ENCODE data around the gene GANAB. TPM values are rescaled to one million over a fixed set of nuclear protein-coding genes. Genes with fewer than 3 reads are reported as not detected.

GANAB gene
- total and polyA plus RNA-seq, 2 of the 4 experiments (the other 2 are of a cell fraction) = 209 to 344 TPM

- Histone ChIP-seq H4K8ac (ENCODE audit: low read depth in 2 of 2, low read length in 2 of 2) (peak overlapping the region; percentile 32 to 83; a peak in 3 of 4 replicates), H2BK120ac (ENCODE audit: low read depth, low read length) (peak overlapping the region; percentile 34; the same call in 1 of the 2 replicates), H3K4me1 (ENCODE audit: control insufficient read depth, insufficient read depth, low read length) (peaks cover 7% of the 10 kb centered on the region), H2AK9ac (replicated peaks; ENCODE audit: low read depth, low read length, poor library complexity) (peak overlapping the region; percentile 99), H3K18ac (ENCODE audit: low read depth, low read length) (peak overlapping the region; percentile 33; the same call in 1 of the 2 replicates), H2AFZ (replicated peaks; ENCODE audit: low read length, poor library complexity) (peak overlapping the region; percentile 87), H3K9me3 (ENCODE audit: control insufficient read depth, insufficient read depth, low read length) (no peaks in the 10 kb centered on the region), H4K5ac (ENCODE audit: low read depth, low read length) (peak overlapping the region; percentile 22), H3K4ac (ENCODE audit: low read depth, low read length) (peak overlapping the region; percentile 86), H2BK15ac (ENCODE audit: low read depth, low read length) (no peak overlapping the region), H3K4me3 (ENCODE audit: insufficient read depth, low read depth, low read length) (peak overlapping the region; percentile 87), H3K79me1 (ENCODE audit: low read depth in 1 of 2, low read length in 2 of 2) (peaks cover 15 to 44% of the 10 kb centered on the region in 2 experiments), H3K9ac (ENCODE audit: low read depth, low read length) (peak overlapping the region; percentile 90), H2BK20ac (ENCODE audit: low read depth, low read length) (no peak overlapping the region), H3K4me2 (ENCODE audit: low read depth, low read length) (peak overlapping the region; percentile 91), H3K27ac (ENCODE audit: insufficient read depth, low read length) (peak overlapping the region; percentile 97), H3K9me1 (ENCODE audit: insufficient read depth, low read length) (peaks cover 5% of the 10 kb centered on the region), H2BK5ac (ENCODE audit: low read depth, low read length, poor library complexity, severe bottlenecking) (peak overlapping the region; percentile 92), H4K91ac (ENCODE audit: insufficient read depth, low read depth, low read length) (peak overlapping the region; percentile 74), H4K20me1 (ENCODE audit: insufficient read depth, low read length) (peaks cover 17% of the 10 kb centered on the region; the same call in 1 of the 2 replicates), H3K23ac (ENCODE audit: low read depth, low read length) (peak overlapping the region; percentile 91), H3K36me3 (ENCODE audit: control insufficient read depth, insufficient read depth, low read length) (peaks cover 37% of the 10 kb centered on the region), H3K14ac (replicated peaks; ENCODE audit: low read depth, low read length) (peak overlapping the region; percentile 80), H3K27me3 (ENCODE audit: control insufficient read depth, insufficient read depth, low read length) (no peaks in the 10 kb centered on the region), H2AK5ac (ENCODE audit: low read depth, low read length) (peak overlapping the region; percentile 72), H3K56ac (ENCODE audit: extremely low read depth, insufficient read depth, low read length) (peak overlapping the region; percentile 90)
- ChIA-PET POLR2A (ENCODE audit: unreplicated experiment) (interaction anchor here (1.4 to 1.7 kb wide), 2 partner anchors 9 to 64 kb away, joined by 3 to 7 read pairs; partner anchors contain the start of genes C11orf98, CSKMT and TUT1), CTCF (no interaction called here)
- ATAC-seq (ENCODE audit: low read depth) (peak; percentile 22), DNase-seq (no peak)
- dilution Hi-C loops (cut with HindIII; ENCODE audit: low sequenced_read_pairs, unreplicated experiment) = no loop called here
- intact Hi-C loops (cut with micrococcal nuclease) = no loop called here
- TF ChIP-seq MXI1 (IDR thresholded peaks at IDR 0.05; ENCODE audit: borderline replicate concordance, low read depth, low read length) (peak; percentile 60; the same call in 1 of the 2 replicates), MAFK (IDR thresholded peaks at IDR 0.05; ENCODE audit: low read depth, low read length) (no peak)
- in situ Hi-C loops (cut with MboI; ENCODE audit: low sequenced_read_pairs) = no loop called here
- WGBS, 2 experiments (ENCODE audit: extremely low coverage in 2 of 2, insufficient read length in 1 of 2) = 1% methylated on average over 15 of the region's 30 CpGs; no CpG with 5 or more reads in 1 of the 2 experiments
- BruUV-seq (replicated peaks) = no TSS peak
Observed at GRCh38 chr11:62601122-62601371, 45.4 kb downstream of the GANAB start.
